Measurements from ENCODE around the gene PITRM1. TPM values are rescaled to one million over a fixed set of nuclear protein-coding genes. Genes with fewer than 3 reads are reported as not detected.

PITRM1 gene
- polyA plus RNA-seq, 1 experiment: 68.5 TPM

DNA sequence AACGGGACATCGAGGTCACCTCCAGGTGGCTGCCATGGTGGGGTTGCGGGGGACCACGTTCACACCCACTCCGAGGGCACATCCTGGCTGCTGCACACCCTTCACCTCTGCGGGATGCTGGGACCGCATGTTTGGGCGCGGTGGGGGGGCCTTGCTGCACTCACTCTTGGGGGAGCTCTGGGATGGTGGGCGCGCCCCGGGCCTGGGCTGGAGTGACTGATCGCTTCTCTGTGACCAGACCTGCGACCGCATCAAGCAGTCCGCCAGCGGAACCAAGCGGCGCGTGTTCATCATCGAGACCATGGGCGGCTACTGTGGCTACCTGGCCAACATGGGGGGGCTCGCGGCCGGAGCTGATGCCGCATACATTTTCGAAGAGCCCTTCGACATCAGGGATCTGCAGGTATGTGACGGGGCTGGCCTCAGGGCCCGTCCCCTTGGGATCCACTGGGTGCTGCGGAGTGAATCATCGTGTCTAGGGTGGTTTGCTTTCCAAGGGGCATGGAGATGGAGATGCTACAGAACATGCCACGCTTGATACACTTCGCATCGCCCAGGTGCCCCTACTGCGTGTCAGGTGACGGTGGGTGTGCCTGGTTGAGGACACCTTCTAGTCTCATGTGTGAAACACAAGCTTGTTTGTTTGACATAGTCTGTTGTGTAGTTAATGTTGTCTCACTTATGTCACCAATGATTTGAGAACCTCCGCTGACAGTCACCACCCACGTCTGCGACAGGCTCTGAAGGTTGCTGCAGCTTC lies 42.8 kb downstream of the PITRM1 start:
- H3K36me3 ChIP-seq (ENCODE audit: control insufficient read depth, insufficient read depth, low read length): peaks cover 36% of the 10 kb centered on the region
- no peaks in the 10 kb centered on the region for H3K27me3 ChIP-seq (ENCODE audit: control insufficient read depth, insufficient read depth, low read length)
- no peak overlapping the region for H3K4me3 ChIP-seq (ENCODE audit: low read depth, low read length)
- CTCF ChIA-PET: interaction anchor here (0.9 kb wide), 1 partner anchor 13 kb away, joined by 3 read pairs; no protein-coding TSS in a partner anchor
- DNase-seq (ENCODE audit: low read depth): no peak
- TF ChIP-seq, protein P1, sequence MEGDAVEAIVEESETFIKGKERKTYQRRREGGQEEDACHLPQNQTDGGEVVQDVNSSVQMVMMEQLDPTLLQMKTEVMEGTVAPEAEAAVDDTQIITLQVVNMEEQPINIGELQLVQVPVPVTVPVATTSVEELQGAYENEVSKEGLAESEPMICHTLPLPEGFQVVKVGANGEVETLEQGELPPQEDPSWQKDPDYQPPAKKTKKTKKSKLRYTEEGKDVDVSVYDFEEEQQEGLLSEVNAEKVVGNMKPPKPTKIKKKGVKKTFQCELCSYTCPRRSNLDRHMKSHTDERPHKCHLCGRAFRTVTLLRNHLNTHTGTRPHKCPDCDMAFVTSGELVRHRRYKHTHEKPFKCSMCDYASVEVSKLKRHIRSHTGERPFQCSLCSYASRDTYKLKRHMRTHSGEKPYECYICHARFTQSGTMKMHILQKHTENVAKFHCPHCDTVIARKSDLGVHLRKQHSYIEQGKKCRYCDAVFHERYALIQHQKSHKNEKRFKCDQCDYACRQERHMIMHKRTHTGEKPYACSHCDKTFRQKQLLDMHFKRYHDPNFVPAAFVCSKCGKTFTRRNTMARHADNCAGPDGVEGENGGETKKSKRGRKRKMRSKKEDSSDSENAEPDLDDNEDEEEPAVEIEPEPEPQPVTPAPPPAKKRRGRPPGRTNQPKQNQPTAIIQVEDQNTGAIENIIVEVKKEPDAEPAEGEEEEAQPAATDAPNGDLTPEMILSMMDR (IDR thresholded peaks at IDR 0.05; ENCODE audit: insufficient read depth, low read depth, low read length): no peak
- POLR2A ChIA-PET: no interaction called here

- H3K36me3 ChIP-seq (ENCODE audit: control insufficient read depth, insufficient read depth, low read length): peaks cover 36% of the 10 kb centered on the region
- CTCF ChIA-PET: interaction anchor here (0.9 kb wide), 1 partner anchor 12 kb away, joined by 3 read pairs; no protein-coding TSS in a partner anchor
- POLR2A ChIA-PET: no interaction called here
- TF ChIP-seq, protein P1 (IDR thresholded peaks at IDR 0.05; ENCODE audit: insufficient read depth, low read depth, low read length): no peak
- DNase-seq (ENCODE audit: low read depth): no peak
- no peaks in the 10 kb centered on the region for H3K27me3 ChIP-seq (ENCODE audit: control insufficient read depth, insufficient read depth, low read length)
- H3K4me3 ChIP-seq (ENCODE audit: low read depth, low read length): no peak overlapping the region
These were observed 44.0 kb downstream of the PITRM1 start for GRCh38 chr10:3128379-3129130.

DNA sequence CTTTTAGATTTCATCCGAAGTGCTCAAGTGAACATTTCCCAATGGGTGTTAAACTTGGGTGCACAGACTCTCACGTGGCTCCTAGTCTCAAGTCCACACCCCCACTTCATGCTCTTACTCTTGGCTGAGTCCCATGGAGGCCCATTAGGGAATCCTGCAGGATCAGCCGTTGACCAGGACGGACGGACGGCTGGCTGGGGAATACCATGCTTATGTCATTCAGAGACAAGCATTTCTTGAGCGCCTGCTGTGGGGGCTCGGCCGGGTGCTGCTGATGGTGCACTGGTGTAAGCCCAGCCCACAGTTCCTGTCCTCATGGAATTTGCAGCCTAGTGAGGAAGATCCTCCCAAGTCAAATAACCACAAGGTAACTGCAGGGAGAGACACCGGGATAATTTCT lies 44.7 kb downstream of the PITRM1 start:
- POLR2A ChIA-PET: no interaction called here

GRCh38 chr10:3126741-3127346 lies 45.7 kb downstream of the PITRM1 start:
- no peak for DNase-seq (ENCODE audit: low read depth)
- Histone ChIP-seq H3K27me3 (ENCODE audit: control insufficient read depth, insufficient read depth, low read length) (no peaks in the 10 kb centered on the region), H3K36me3 (ENCODE audit: control insufficient read depth, insufficient read depth, low read length) (peaks cover 40% of the 10 kb centered on the region), H3K4me3 (ENCODE audit: low read depth, low read length) (no peak overlapping the region)
- CTCF ChIA-PET: interaction anchor here (0.9 kb wide), 1 partner anchor 26 kb away, joined by 3 read pairs; no protein-coding TSS in a partner anchor
- TF ChIP-seq, protein P1 (IDR thresholded peaks at IDR 0.05; ENCODE audit: insufficient read depth, low read depth, low read length): no peak
- POLR2A ChIA-PET: no interaction called here

More for the DNA sequence above, 44.7 kb downstream of the PITRM1 start:
- CTCF ChIA-PET: no interaction called here
- TF ChIP-seq, protein P1 (IDR thresholded peaks at IDR 0.05; ENCODE audit: insufficient read depth, low read depth, low read length): no peak
- DNase-seq (ENCODE audit: low read depth): no peak
- peaks cover 36% of the 10 kb centered on the region for H3K36me3 ChIP-seq (ENCODE audit: control insufficient read depth, insufficient read depth, low read length)
- H3K27me3 ChIP-seq (ENCODE audit: control insufficient read depth, insufficient read depth, low read length): no peaks in the 10 kb centered on the region
- no peak overlapping the region for H3K4me3 ChIP-seq (ENCODE audit: low read depth, low read length)

DNA sequence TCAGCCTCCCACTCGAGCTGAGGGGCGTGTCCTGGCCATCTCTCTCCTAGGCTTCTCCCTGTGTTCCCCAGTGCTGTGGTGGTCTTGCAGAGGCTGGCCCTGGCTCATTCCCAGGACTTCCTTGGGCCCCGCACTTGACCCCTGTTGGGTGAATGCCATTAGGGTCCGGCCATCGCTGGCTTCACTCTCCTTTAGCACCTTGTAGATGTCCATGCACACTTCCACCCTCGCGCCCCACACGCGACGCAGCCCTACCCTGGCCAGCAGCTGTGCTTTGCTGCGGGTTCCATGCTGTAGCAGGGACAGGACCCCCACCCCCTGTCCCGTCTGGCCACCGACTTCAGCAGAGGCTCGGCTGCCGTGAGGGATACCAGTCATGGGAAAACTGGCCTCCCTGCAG lies 46.3 kb downstream of the PITRM1 start:
- Histone ChIP-seq H3K36me3 (ENCODE audit: control insufficient read depth, insufficient read depth, low read length) (peaks cover 40% of the 10 kb centered on the region), H3K27me3 (ENCODE audit: control insufficient read depth, insufficient read depth, low read length) (no peaks in the 10 kb centered on the region), H3K4me3 (ENCODE audit: low read depth, low read length) (no peak overlapping the region)
- ChIA-PET CTCF (interaction anchor here (0.8 to 1.5 kb wide), 3 partner anchors 13 to 56 kb away, joined by 3 to 6 read pairs (median 4); no protein-coding TSS in a partner anchor), POLR2A (no interaction called here)
- no peak for DNase-seq (ENCODE audit: low read depth)
- TF ChIP-seq, protein P1 (IDR thresholded peaks at IDR 0.05; ENCODE audit: insufficient read depth, low read depth, low read length): no peak

Data from BJ (cell line).